Stimulated activated CD8-positive, alpha-beta memory T cell treated with anti-CD3 and anti-CD28 coated beads, Interleukin-4, amount 100 ng/mL, for 4 hours (primary cell): ENCODE results near the gene HSDL2.
"Not testable (repeated sequence)": the region's sequence is repeated elsewhere in the genome, so short reads cannot be mapped to it uniquely, and the experiment has no call there.

ENCODE experiments used
- DNase-seq, 2 donors: peaks; one replicate each; pipeline ENCODE4 v3.0.0-alpha.2; 2020; ENCODE audit warnings: low read depth in 2 of 2, low spot score in 1 of 2

HSDL2 gene

DNA sequence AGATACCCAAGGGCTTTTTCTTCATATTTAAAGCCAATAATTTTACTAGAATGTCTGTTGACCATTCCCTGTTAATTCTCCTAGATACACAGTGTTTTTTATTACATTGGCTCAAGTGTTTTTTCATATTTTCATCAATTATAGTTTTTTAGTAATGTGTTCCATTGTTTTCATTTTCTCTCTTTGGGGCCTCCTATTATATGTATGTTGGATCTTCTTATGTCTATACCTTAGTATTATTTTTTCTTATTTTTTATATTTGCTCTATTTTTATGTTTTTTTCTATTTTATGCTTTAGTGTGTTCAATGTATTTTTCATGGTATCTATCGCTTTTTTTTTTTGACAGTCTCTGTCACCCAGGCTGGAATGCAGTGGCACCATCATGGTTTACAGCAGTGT, 114.2 kb downstream of the HSDL2 start:
- no peak for DNase-seq

GRCh38 chr9:112495614-112496013, 115.7 kb downstream of the HSDL2 start:
- DNase-seq: no peak

- no peak for DNase-seq
Measured at GRCh38 chr9:112496074-112496722, 116.3 kb downstream of the HSDL2 start.

DNA sequence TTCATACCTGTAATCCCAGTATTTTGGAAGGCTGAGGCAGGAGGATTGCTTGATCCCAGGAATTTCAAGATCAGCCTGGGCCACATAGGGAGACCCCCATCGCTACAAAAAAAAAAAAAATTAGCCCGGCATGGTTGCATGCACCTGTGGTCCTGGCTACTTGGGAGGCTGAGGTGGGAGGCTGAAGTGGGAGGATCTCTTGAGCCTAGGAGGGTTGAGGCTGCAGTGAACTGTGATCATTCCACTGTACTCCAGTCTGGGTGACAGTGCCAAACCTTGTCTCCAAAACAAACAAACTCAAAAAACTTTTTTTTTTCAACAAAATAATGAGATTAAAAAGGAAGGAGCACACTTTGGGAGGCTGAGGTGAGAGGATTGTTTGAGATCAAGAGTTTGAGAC, 120.9 kb downstream of the HSDL2 start:
- DNase-seq: no peak

- no peak for DNase-seq
Measured at GRCh38 chr9:112501287-112501686, 121.4 kb downstream of the HSDL2 start.

DNA sequence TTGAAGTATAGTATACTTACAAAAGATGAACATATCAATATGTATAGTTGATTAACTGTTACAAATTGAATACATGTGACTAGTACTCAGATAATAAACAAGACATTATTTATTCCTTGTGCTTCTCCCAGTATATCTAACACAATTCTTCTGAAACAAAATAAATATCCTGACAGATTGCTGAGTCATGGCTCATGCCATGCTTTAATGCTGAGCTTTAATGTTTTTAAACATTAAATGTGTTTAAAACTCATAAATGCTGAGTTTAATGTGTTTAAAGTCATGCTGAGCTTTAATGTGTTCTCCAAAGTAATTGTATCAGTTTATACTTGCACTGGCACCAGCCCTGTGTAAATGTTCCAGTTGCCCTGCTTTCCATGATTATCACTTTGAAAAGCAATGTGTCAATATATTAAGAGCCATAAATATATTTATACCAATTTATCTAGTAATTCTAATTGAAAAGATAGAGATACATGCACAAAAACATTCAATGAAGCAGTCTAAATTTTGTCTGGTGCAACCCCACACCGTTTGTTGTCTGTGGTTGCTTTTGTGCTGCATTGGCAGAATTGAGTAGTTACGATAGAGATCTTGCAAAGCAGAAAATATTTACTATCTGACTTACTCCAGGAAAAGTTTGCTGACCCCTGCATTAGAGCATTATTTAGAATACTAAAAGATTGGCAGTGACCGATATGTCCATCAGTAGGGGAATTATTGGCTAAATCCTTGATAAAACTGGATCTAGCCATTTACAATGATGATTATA, 122.5 kb downstream of the HSDL2 start:
- DNase-seq: no peak

DNA sequence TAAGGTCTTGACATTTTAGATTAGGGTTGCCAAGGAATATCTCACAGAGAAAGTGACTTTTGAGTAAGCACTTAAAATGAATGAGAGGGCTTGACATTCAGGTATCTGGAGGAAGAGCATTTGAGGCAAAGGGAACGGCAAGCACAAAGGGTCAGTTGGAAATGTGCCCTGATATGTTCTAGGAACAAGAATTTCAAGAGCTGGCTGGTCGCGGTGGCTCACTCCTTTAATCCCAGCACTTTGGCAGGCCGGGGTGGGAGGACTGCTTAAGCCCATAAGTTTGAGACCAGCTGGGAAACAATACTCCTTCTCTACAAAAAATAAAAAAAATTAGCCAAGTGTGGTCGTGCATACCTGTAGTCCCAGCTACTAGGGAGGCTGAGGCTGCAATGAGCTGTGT, 123.3 kb downstream of the HSDL2 start:
- DNase-seq: no peak

DNA sequence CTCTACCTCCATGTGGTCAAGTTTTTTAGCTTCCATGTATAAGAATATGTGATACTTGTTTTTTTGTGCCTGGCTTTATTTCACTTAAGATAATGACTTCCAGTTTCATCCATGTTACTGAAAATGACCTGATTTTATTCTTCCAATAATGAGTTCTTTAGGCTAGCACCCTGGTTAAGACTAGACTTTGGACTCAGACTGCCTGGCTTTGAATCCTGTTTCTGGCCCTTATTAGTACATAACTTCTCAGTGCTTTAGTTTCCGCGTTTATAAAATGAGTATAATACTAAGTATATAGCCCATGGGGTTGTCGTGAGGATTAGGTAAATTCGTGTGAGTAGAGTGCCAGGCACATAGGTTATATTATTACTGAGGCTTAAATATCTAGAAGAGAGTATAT, 125.2 kb downstream of the HSDL2 start:
- DNase-seq: no peak

GRCh38 chr9:112505607-112506006, 125.7 kb downstream of the HSDL2 start:
- no peak for DNase-seq

GRCh38 chr9:112506571-112506970, 126.7 kb downstream of the HSDL2 start:
- DNase-seq: no peak

DNA sequence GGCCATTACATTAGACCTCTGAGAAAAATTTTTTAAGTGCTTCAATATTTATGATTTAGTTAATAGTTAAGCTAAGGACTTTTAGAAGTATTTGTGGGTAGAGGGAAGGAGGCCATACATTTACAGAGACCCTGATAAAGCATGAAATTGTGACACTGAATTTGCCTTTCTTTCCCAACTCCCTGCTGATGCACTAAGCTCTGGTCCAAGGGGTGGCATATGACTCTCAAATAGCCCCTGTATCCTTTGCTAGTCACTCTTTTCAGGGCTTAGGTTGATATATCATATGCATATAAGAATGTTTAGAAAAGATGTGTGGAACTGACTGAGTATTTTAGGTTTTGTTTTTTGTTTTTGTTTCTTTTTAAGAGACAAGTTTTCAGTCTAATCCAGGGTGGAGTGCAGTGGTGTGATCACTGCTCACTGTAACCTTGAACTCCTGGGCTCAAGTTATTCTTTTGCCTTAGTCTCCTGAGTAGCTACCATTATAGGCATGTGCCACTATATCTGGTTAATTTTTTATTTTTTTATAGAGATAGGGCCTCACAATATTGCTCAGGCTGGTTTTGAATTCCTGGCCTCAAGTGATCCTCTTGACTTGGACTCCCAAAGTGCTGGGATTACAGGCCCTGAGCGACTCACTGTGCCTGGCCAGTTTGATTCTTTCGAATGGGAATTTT, 127.2 kb downstream of the HSDL2 start:
- DNase-seq: no peak

GRCh38 chr9:112508377-112508776, 128.5 kb downstream of the HSDL2 start:
- no peak for DNase-seq

GRCh38 chr9:112512377-112512776, 132.5 kb downstream of the HSDL2 start:
- not testable (repeated sequence) for DNase-seq

DNA sequence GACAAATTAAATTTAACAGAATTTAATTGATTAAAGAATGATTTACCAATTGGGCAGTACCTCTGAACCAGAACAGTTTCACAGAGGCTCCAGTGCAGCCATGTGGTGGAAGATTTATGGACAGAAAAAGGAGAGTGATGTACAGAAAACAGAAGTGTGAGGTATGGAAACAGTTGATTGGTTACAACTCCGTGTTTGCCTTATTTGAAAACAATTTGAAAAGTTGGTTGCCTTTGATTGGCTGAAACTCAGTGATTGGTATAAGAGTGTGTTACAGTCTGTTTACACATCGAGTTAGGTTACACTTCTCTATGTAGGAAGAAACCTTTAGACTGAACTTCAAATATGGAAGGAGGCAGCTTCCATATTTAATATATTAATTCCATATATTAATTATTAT, 136.9 kb downstream of the HSDL2 start:
- no peak for DNase-seq

DNA sequence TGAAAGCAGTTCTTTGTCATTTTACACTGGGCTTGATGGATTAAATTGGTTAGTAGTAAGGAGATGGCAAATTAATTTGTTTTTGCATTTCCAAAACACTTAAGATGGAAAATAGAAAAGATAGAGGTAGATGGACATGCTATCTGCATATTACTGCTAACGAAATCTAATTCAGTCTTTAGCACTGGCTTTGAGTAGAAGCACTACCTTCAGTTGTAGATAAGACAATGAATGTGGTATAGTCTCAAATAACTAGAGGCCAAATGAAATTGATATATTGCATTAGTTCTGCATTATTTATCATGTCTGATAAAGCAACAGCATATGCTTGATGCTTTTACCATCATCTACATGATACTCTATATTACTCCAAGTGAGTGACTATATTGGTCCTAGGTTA, 140.2 kb downstream of the HSDL2 start:
- DNase-seq: no peak

- no peak for DNase-seq
Measured at GRCh38 chr9:112520656-112521055, 140.7 kb downstream of the HSDL2 start.
